T-helper 17 cell (primary cell): ENCODE measurements around the gene KLHL4. TPM values are rescaled to one million over a fixed set of nuclear protein-coding genes. Genes with fewer than 3 reads are reported as not detected.
"Not testable (repeated sequence)": the region's sequence is repeated elsewhere in the genome, so short reads cannot be mapped to it uniquely, and the experiment has no call there.

Experiments
- ATAC-seq: fragments of 150-1000 bp; cut with Tn5 transposase; 2 replicates; pipeline ENCODE4 v1.10.0; 2021; ENCODE audit warnings: mild to moderate bottlenecking, moderate library complexity
- DNase-seq, 3 donors: peaks; one replicate each; pipeline versions ENCODE4 v3.0.0 to v3.0.0-alpha.2; 2020 to 2021
- H3K9me3 ChIP-seq: one replicate; pipeline ENCODE4 v1.7.0; 2013; ENCODE audit warnings: low read length, mild to moderate bottlenecking; ENCODE audit not compliant: control insufficient read depth, poor library complexity, severe bottlenecking
- H3K27ac Mint-ChIP-seq: one replicate; pipeline ENCODE4 v1.8.0; 2022; ENCODE audit warnings: mild to moderate bottlenecking, moderate library complexity, mixed read lengths
- H3K27me3 Mint-ChIP-seq: one replicate; pipeline ENCODE4 v1.8.0; 2022; ENCODE audit warnings: mixed read lengths
- H3K36me3 Mint-ChIP-seq: one replicate; pipeline ENCODE4 v1.8.0; 2022; ENCODE audit warnings: low read depth, mixed read lengths
- H3K4me1 Mint-ChIP-seq: one replicate; pipeline ENCODE4 v1.8.0; 2022; ENCODE audit warnings: mild to moderate bottlenecking, mixed read lengths
- H3K4me3 Mint-ChIP-seq: one replicate; pipeline ENCODE4 v1.8.0; 2022; ENCODE audit warnings: mild to moderate bottlenecking, moderate library complexity, mixed read lengths
- total RNA-seq, 4 donors: library from RNA in 2 of 4; stranded (reverse) in 2 of 4; gene quantifications; one replicate each; pipeline ENCODE4 v1.2.3 and lab custom pipeline; 2022 to 2026

Gene KLHL4
- total RNA-seq, 2 donors from 2014 or later = not detected

GRCh38 chrX:87688113-87688748 lies 170.6 kb downstream of the KLHL4 start:
- H3K27me3 Mint-ChIP-seq, DNase-seq, H3K36me3 Mint-ChIP-seq, ATAC-seq, H3K27ac Mint-ChIP-seq, H3K4me3 Mint-ChIP-seq, H3K9me3 ChIP-seq, H3K4me1 Mint-ChIP-seq: not testable (repeated sequence)

GRCh38 chrX:87689218-87689617 lies 171.6 kb downstream of the KLHL4 start:
- not testable (repeated sequence) for H3K27me3 Mint-ChIP-seq, H3K4me1 Mint-ChIP-seq, H3K27ac Mint-ChIP-seq, H3K36me3 Mint-ChIP-seq, H3K9me3 ChIP-seq, H3K4me3 Mint-ChIP-seq, DNase-seq, ATAC-seq

DNA sequence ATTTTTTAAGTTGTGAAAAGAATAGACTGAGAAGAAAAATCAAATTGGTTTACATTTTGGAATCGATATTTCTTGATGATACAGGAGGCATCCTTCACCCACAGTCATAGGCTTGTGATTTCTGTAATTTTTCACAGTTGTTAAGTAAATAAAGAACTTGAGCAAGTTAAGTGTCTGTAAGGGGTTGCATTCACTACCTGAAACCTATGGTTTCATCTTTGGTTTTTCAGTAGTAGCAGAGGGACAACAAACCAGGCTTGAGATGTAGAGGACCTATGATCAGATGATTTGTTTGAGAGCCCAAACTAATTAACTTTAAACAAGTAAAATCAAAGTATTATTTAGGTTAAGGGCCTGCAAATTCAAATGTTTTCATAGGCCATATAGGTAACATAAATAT lies 175.6 kb downstream of the KLHL4 start:
- H3K4me1 Mint-ChIP-seq = no peaks in the 10 kb centered on the region
- no peak overlapping the region for H3K4me3 Mint-ChIP-seq
- no peaks in the 10 kb centered on the region for H3K36me3 Mint-ChIP-seq
- no peaks in the 10 kb centered on the region for H3K27me3 Mint-ChIP-seq
- DNase-seq = no peak
- no peak overlapping the region for H3K27ac Mint-ChIP-seq
- H3K9me3 ChIP-seq = no peaks in the 10 kb centered on the region
- no peak for ATAC-seq

GRCh38 chrX:87697409-87697808 lies 179.8 kb downstream of the KLHL4 start:
- no peaks in the 10 kb centered on the region for H3K27me3 Mint-ChIP-seq
- DNase-seq (no peak), ATAC-seq (no peak)
- peaks cover under 1% of the 10 kb centered on the region for H3K36me3 Mint-ChIP-seq
- H3K9me3 ChIP-seq = no peaks in the 10 kb centered on the region
- no peak overlapping the region for H3K4me3 Mint-ChIP-seq
- H3K27ac Mint-ChIP-seq = no peak overlapping the region
- no peaks in the 10 kb centered on the region for H3K4me1 Mint-ChIP-seq

DNA sequence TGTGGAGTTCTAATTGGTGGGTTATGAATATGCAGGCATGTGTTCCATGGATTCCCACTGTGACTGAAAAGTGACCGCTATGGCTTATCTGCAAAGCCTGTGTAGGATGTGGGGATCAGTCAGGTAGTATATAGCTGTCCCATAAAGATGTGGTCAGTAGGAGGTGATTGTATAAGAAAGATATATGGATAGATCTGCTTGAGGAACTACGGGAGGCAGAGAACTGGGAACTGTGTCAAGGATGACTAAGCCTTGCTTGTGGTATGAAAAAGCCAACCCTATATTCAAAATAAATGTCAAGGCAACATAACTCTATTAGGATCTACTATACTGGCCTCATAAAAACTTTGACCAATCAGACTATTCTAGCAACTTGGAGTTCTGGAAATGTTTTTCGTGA lies 185.2 kb downstream of the KLHL4 start:
- no peak overlapping the region for H3K27ac Mint-ChIP-seq
- no peak for DNase-seq
- no peaks in the 10 kb centered on the region for H3K27me3 Mint-ChIP-seq
- no peak for ATAC-seq
- no peak overlapping the region for H3K4me3 Mint-ChIP-seq
- peaks cover 2% of the 10 kb centered on the region for H3K36me3 Mint-ChIP-seq
- H3K4me1 Mint-ChIP-seq = no peaks in the 10 kb centered on the region
- no peaks in the 10 kb centered on the region for H3K9me3 ChIP-seq

DNA sequence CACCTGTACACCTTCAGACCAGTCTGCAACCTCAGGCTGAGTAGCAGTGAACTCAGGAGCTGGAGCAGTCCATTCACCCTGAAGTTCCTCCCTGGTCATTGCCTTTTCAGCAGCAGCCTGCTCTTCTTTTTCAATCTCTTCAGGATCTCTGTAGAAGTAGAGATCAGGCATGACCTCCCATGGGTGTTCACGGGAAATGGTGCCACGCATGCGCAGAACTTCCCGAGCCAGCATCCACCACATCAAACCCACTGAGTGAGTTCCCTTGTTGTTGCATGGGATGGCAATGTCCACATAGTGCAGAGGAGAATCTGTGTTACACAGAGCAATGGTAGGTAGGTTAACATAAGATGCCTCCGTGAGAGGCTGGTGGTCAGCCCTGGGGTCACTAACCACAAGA lies 185.9 kb downstream of the KLHL4 start:
- not testable (repeated sequence) for H3K27me3 Mint-ChIP-seq, DNase-seq, H3K4me3 Mint-ChIP-seq, H3K4me1 Mint-ChIP-seq, ATAC-seq, H3K36me3 Mint-ChIP-seq, H3K27ac Mint-ChIP-seq, H3K9me3 ChIP-seq

DNA sequence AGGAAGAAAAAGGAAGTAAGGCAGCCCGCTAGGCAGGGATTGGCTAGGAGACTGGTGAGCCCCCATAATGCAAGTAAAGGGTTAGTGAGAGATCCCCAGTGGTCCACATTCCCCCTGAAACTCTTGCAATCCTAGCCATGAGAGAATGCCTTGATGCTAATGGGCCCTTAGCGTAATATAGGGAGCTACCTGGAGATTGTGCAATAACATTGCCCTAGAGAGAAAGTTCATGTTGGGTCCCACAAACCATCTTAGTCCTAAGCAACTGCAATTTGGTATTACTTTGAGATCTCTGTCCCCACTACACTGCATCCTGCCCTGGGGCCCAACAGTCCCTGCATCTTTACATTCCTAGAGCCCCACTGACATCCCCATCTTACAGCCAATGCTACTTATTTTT lies 188.5 kb downstream of the KLHL4 start:
- Mint-ChIP-seq H3K4me3 (no peak overlapping the region), H3K27ac (no peak overlapping the region), H3K4me1 (no peaks in the 10 kb centered on the region), H3K27me3 (no peaks in the 10 kb centered on the region), H3K36me3 (peaks cover 2% of the 10 kb centered on the region)
- no peaks in the 10 kb centered on the region for H3K9me3 ChIP-seq
- ATAC-seq (no peak), DNase-seq (no peak)

DNA sequence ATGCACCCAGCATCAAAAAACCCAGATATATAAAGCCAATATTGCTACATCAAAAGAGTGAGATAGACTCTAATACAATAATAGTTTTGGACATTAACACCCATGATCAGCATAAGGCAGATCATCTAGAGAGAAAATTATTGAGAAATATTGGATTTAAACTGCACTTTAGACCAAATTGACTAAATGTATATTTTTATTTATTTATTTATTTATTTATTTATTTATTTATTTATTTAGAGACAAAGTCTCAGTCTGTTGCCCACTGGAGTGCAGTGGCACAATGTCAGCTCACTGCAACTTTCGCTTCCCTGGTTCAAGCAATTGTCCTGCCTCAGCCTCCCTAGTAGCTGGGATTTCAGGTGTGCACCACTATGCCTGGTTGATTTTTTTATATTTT lies 193.0 kb downstream of the KLHL4 start:
- DNase-seq = no peak
- H3K4me1 Mint-ChIP-seq = no peaks in the 10 kb centered on the region
- H3K27me3 Mint-ChIP-seq = no peaks in the 10 kb centered on the region
- H3K27ac Mint-ChIP-seq = no peak overlapping the region
- no peak for ATAC-seq
- H3K36me3 Mint-ChIP-seq = no peaks in the 10 kb centered on the region
- H3K4me3 Mint-ChIP-seq = no peak overlapping the region
- H3K9me3 ChIP-seq = no peaks in the 10 kb centered on the region
